A673 (cell line): Measurements from ENCODE around the gene LURAP1L.

Source experiments
- EZH2 ChIP-seq: fragments of 200-600 bp; sonication (generic); IDR thresholded peaks from 2 replicates; pipeline ENCODE4 v1.6.1; 2017; ENCODE audit warnings: borderline replicate concordance, low read depth, mild to moderate bottlenecking, mixed read lengths, antibody characterized with exemption, low read length; ENCODE audit not compliant: poor library complexity, severe bottlenecking
- TF ChIP-seq, protein P1 (sequence below): fragments of 300-800, 200-600 bp; sonication (generic); conservative IDR thresholded peaks from 2 replicates; pipeline ENCODE4 v1.5.1; 2017; ENCODE audit warnings: low read depth, mild to moderate bottlenecking, antibody characterized with exemption, low read length, moderate library complexity, mixed read lengths

DNA sequence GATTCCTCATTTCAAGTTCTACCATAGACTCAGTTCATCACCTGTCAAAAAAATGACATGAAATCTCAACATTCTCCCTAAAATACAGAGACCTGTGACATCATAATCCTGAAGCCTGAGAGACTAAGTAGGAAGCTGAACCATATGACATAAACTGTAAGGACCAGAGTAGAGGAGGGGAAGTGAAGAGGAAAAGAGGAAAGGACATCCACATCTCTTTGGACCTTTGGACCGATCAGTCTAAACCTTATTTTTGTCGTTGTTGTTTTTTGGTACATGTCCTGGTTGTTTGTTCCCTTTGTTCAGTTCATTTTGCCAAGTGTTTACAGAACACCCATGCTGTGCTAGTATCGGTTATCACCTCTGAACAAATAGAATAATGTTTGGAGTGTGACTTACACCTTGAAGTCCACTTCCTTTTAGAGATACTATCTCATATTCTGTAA lies 41.9 kb downstream of the LURAP1L start:
- no peak for TF ChIP-seq EZH2
- TF ChIP-seq, protein P1, sequence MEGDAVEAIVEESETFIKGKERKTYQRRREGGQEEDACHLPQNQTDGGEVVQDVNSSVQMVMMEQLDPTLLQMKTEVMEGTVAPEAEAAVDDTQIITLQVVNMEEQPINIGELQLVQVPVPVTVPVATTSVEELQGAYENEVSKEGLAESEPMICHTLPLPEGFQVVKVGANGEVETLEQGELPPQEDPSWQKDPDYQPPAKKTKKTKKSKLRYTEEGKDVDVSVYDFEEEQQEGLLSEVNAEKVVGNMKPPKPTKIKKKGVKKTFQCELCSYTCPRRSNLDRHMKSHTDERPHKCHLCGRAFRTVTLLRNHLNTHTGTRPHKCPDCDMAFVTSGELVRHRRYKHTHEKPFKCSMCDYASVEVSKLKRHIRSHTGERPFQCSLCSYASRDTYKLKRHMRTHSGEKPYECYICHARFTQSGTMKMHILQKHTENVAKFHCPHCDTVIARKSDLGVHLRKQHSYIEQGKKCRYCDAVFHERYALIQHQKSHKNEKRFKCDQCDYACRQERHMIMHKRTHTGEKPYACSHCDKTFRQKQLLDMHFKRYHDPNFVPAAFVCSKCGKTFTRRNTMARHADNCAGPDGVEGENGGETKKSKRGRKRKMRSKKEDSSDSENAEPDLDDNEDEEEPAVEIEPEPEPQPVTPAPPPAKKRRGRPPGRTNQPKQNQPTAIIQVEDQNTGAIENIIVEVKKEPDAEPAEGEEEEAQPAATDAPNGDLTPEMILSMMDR, result no peak
